GM20000 (cell line): ENCODE measurements around the gene ATG12.
"Not testable (repeated sequence)": the region's sequence is repeated elsewhere in the genome, so short reads cannot be mapped to it uniquely, and the experiment has no call there.

ENCODE experiments used
- DNase-seq: peaks from one replicate; pipeline ENCODE4 v3.0.0; 2012; ENCODE audit warnings: low spot score
- TF ChIP-seq, protein P1 (sequence below): IDR thresholded peaks from 2 replicates; pipeline ENCODE4 v1.5.1; 2012; ENCODE audit warnings: mild to moderate bottlenecking, control low read depth; ENCODE audit errors: extremely low read depth, missing control alignments

ATG12 gene

DNA sequence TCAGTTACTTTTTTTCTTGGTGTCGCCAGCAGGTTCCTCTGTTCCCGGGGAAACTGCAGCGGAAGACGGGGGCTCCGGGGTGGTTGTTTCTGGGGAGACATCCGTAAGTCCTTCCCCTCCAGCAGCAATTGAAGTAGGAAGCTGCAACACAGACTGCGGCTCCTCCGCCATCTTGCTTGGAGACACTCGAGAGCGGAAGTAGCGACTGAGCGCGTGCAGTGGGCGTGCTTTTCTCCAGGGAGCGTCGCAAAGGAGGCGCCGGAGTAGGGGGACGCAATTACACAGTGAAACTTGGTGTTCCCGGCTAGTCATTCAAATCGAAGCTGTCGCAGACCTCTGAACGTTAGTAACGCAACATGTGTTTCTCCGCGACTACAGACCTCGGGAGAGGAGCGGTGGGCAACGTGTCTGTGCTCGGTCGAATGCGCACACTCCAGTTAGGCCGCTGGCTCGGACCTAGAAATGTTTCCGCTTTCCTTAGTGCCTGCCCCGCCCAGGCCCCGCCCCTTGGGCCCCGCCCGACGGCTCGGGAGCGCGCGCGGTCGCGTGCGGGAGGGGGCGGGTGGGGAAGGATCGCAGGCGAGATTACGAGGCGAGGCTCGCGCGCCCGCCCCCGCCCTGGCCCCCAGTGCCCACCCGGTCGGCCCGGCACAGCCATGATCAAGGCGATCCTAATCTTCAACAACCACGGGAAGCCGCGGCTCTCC lies at the start of gene ATG12, which contains the start of gene AP3S1:
Gene ATG12 (minus strand): TSS at position 184 of the 707 bp plus-strand sequence. CDS start 13 bp downstream, at position 171.
Gene AP3S1 (plus strand): TSS at position 554 of the 707 bp plus-strand sequence. CDS start 103 bp downstream, at position 657.
- TF ChIP-seq, protein P1, sequence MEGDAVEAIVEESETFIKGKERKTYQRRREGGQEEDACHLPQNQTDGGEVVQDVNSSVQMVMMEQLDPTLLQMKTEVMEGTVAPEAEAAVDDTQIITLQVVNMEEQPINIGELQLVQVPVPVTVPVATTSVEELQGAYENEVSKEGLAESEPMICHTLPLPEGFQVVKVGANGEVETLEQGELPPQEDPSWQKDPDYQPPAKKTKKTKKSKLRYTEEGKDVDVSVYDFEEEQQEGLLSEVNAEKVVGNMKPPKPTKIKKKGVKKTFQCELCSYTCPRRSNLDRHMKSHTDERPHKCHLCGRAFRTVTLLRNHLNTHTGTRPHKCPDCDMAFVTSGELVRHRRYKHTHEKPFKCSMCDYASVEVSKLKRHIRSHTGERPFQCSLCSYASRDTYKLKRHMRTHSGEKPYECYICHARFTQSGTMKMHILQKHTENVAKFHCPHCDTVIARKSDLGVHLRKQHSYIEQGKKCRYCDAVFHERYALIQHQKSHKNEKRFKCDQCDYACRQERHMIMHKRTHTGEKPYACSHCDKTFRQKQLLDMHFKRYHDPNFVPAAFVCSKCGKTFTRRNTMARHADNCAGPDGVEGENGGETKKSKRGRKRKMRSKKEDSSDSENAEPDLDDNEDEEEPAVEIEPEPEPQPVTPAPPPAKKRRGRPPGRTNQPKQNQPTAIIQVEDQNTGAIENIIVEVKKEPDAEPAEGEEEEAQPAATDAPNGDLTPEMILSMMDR: no peak
- DNase-seq: peak; percentile 91

DNA sequence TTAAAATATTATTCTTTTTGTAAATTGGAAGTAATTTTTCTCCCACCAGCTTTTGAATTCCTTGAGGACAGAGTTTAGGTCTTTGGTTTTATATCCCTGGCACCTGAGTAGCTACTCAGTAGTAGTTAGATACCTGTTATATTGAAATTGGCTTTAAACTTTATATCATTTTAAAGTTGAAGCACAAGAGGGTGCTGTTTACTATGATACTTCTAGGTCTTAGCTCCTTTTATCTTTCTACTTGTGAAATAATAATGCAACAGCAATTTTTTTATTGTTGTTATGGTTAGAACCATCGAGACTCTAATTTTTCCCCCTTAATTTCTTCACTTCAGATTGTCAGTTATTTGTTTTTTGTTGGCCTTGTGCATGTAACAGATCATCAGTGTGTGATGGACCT lies 46.7 kb upstream of the ATG12 start:
- TF ChIP-seq, protein P1: no peak
- DNase-seq: no peak

GRCh38 chr5:115885208-115885607 lies 43.8 kb upstream of the ATG12 start:
- not testable (repeated sequence) for DNase-seq

DNA sequence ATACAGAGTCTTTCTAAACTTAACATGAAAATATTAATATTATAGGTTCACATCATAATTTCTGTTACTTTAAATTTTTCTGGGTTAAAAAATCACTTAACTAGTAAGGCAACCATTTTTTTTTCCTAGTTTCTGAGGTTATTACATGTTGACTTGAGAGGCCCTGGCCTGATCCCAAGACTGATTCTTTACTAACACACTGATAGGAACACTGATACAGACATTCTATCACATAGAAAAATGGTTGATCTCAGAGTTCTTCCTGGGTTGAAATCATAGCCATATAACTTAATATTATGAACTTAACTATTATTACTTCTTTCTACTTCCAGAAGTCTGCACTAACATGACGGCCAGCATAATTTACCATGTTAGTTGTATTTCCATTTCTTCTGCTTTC lies 43.3 kb upstream of the ATG12 start:
- TF ChIP-seq, protein P1: no peak
- DNase-seq: no peak

DNA sequence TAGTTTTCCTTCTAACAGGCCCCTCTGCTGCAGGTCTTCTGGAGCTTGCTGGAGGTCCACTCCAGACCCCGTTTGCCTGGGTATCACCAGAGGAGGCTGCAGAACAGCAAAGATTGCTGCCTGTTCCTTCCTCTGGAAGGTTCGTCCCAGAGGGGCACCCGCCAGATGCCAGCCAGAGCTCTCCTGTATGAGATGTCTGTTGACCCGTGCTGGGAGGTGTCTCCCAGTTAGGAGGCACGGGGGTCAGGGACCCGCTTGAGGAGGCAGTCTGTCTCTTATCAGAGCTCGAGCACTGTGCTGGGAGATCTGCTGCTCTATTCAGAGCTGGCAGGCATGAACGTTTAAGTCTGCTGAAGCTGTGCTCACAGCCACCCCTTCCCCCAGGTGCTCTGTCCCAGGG lies 41.1 kb upstream of the ATG12 start:
- not testable (repeated sequence) for DNase-seq

- not testable (repeated sequence) for DNase-seq
Measured at GRCh38 chr5:115877342-115877741, 36.0 kb upstream of the ATG12 start.

DNA sequence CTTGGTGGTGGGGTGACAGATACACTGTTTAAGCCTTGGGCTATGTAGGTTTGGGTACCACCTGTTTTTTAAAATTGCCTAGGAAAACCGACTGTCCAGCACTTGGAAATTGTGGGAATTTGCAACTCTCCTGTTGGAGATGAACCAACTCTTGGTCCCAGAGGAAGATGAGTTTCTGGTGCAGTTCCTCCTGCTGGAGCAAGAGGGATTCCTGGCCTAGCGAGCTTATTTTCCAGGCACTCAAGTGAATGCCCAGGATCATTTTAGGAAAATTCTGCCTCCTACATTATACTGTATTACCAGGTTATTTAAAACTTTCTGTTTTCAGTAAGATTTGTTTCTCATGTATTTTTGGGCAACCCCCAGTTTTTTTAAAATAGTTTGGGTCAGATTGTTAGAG lies 34.1 kb upstream of the ATG12 start:
- TF ChIP-seq, protein P1: no peak
- DNase-seq: no peak

DNA sequence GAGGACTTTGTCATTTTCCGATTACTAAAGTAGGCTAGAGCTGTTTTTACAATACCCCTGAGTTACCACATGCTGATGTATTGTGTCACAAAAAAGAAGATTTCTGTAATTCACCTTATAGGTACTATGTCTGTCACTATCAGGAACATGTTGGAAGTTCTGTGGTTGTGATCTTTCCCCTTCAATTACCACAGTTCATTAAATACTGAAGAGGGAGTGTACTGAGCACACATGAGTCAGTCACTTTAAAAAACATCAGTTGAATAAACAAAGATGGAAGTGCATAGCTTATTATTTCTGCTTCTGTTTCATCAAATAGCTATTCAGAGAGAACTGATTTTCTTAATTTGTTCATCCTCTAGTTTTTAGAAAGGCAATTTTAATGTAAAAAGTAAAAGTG lies 32.0 kb upstream of the ATG12 start:
- TF ChIP-seq, protein P1: no peak
- DNase-seq: no peak

DNA sequence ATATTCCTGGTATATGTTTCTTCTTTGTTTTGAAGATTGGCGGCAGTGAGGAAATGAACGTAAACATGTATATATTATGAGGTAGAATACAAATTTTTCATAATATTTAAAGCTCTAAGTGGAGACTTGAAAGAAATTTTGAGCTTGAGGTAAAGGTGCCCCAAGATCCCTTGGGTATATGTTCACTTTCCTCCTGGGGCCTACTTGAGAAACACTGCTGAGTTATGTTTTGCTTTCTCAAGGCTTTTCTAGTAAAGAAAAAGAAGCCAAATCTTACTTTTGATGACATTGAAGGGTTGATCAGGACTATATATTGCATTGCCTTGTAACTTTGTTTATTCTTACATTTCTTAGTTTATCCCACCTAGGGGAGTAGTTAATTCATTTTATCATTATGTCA lies 31.1 kb upstream of the ATG12 start:
- no peak for DNase-seq

More for the DNA sequence above, 31.1 kb upstream of the ATG12 start:
- TF ChIP-seq, protein P1: no peak
